ENCODE measurements around the gene UBA3. TPM values are rescaled to one million over a fixed set of nuclear protein-coding genes. Genes with fewer than 3 reads are reported as not detected.

The UBA3 gene
- total RNA-seq, 2 donors from 2014 or later, result 57.4 to 59.0 TPM

- H3K4me1 ChIP-seq, result no peaks in the 10 kb centered on the region
- DNase-seq, result no peak
- no peaks in the 10 kb centered on the region for H3K27me3 ChIP-seq
- no peak for TF ChIP-seq CTCF (IDR thresholded peaks at IDR 0.05)
- H3K9me3 ChIP-seq, result no peaks in the 10 kb centered on the region
- no peak within 1 kb of the TSS for H3K9ac ChIP-seq (ENCODE audit: low read depth in 2 of 2, low read length in 2 of 2)
- no peak within 1 kb of the TSS for H3K27ac ChIP-seq
- intact Hi-C loops (cut with DNase I), result no loop called here
- H3K4me3 ChIP-seq, result no peak within 1 kb of the TSS
- H3K36me3 ChIP-seq, result no peaks in the 10 kb centered on the region
Observed at GRCh38 chr3:69122403-69122802, 42.2 kb upstream of the UBA3 start, which contains the start of gene LMOD3. TSS of gene LMOD3 (minus strand) at chr3:69122595. CDS start at chr3:69122386, 209 bp downstream.

- H3K4me3 ChIP-seq, result no peak overlapping the region
- no peaks in the 10 kb centered on the region for H3K36me3 ChIP-seq
- no peaks in the 10 kb centered on the region for H3K27me3 ChIP-seq
- intact Hi-C loops (cut with DNase I), result no loop called here
- no peak for DNase-seq
- no peak overlapping the region for H3K27ac ChIP-seq
- TF ChIP-seq CTCF (IDR thresholded peaks at IDR 0.05), result no peak
- no peaks in the 10 kb centered on the region for H3K9me3 ChIP-seq
- H3K9ac ChIP-seq (ENCODE audit: low read depth in 2 of 2, low read length in 2 of 2), result no peak overlapping the region
- no peaks in the 10 kb centered on the region for H3K4me1 ChIP-seq
Observed at GRCh38 chr3:69121950-69122349, 41.8 kb upstream of the UBA3 start.

GRCh38 chr3:69121513-69121912 is 41.3 kb upstream of the UBA3 start:
- H3K27ac ChIP-seq, result no peak overlapping the region
- H3K4me3 ChIP-seq, result no peak overlapping the region
- TF ChIP-seq CTCF (IDR thresholded peaks at IDR 0.05), result no peak
- intact Hi-C loops (cut with DNase I), result no loop called here
- H3K9ac ChIP-seq (ENCODE audit: low read depth in 2 of 2, low read length in 2 of 2), result no peak overlapping the region
- DNase-seq, result no peak
- no peaks in the 10 kb centered on the region for H3K9me3 ChIP-seq
- H3K27me3 ChIP-seq, result no peaks in the 10 kb centered on the region
- no peaks in the 10 kb centered on the region for H3K36me3 ChIP-seq
- no peaks in the 10 kb centered on the region for H3K4me1 ChIP-seq

GRCh38 chr3:69120879-69121464 is 40.8 kb upstream of the UBA3 start:
- no peak overlapping the region for H3K27ac ChIP-seq
- H3K4me1 ChIP-seq, result no peaks in the 10 kb centered on the region
- H3K4me3 ChIP-seq, result no peak overlapping the region
- DNase-seq, result peak; percentile 86
- no peaks in the 10 kb centered on the region for H3K9me3 ChIP-seq
- intact Hi-C loops (cut with DNase I), result no loop called here
- H3K27me3 ChIP-seq, result no peaks in the 10 kb centered on the region
- no peak overlapping the region for H3K9ac ChIP-seq (ENCODE audit: low read depth in 2 of 2, low read length in 2 of 2)
- TF ChIP-seq CTCF (IDR thresholded peaks at IDR 0.05), result peak; percentile 96
- H3K36me3 ChIP-seq, result no peaks in the 10 kb centered on the region

GRCh38 chr3:69119681-69120080 is 39.5 kb upstream of the UBA3 start:
- Histone ChIP-seq H3K4me3 (no peak overlapping the region), H3K4me1 (no peaks in the 10 kb centered on the region), H3K9me3 (no peaks in the 10 kb centered on the region), H3K36me3 (no peaks in the 10 kb centered on the region), H3K9ac (ENCODE audit: low read depth in 2 of 2, low read length in 2 of 2) (no peak overlapping the region), H3K27me3 (no peaks in the 10 kb centered on the region), H3K27ac (no peak overlapping the region)
- intact Hi-C loops (cut with DNase I), result loop anchor here (5.0 kb wide), 1 partner anchor 188 kb away; no protein-coding TSS in a partner anchor
- no peak for TF ChIP-seq CTCF (IDR thresholded peaks at IDR 0.05)
- no peak for DNase-seq
